HL-60 (cell line): Measurements from ENCODE around the gene OR52I2.

ENCODE experiments used
- DNase-seq, 2 experiments: peaks; one replicate each; pipeline ENCODE4 v3.0.0-alpha.2; 2010 to 2020; ENCODE audit warnings: low read depth in 1 of 2, low spot score in 1 of 2
- H3K27ac ChIP-seq: fragments of 250-450 bp; sonication (Bioruptor Pico); replicated peaks from 2 replicates; pipeline ENCODE4 v1.5.1; 2020; ENCODE audit warnings: mild to moderate bottlenecking, moderate library complexity
- H3K27me3 ChIP-seq: fragments of 250-450 bp; sonication (Bioruptor Pico); 2 replicates; pipeline ENCODE4 v1.5.1; 2021; ENCODE audit warnings: mild to moderate bottlenecking, moderate library complexity; ENCODE audit not compliant: insufficient read depth, poor library complexity, severe bottlenecking
- H3K4me3 ChIP-seq: replicated peaks from 2 replicates; pipeline ENCODE4 v1.5.1; 2011; ENCODE audit warnings: mild to moderate bottlenecking, control low read depth, low read length; ENCODE audit not compliant: insufficient read depth
- GABPA ChIP-seq: IDR thresholded peaks from 2 replicates; pipeline ENCODE4 v1.6.1; 2012; ENCODE audit warnings: low read depth
- POLR2AphosphoS5 ChIP-seq: IDR thresholded peaks from 2 replicates; pipeline ENCODE4 v1.6.1; 2012; ENCODE audit warnings: low read depth
- SPI1 ChIP-seq: IDR thresholded peaks from 2 replicates; pipeline ENCODE4 v1.6.1; 2012; ENCODE audit warnings: low read depth, mild to moderate bottlenecking, borderline replicate concordance
- TF ChIP-seq, protein P1 (sequence below): IDR thresholded peaks from one replicate; pipeline ENCODE4 v1.5.1; 2011; ENCODE audit warnings: low read length, control low read depth, inconsistent platforms; ENCODE audit not compliant: insufficient read depth
- TF ChIP-seq, protein P2 (sequence below): IDR thresholded peaks from 2 replicates; pipeline ENCODE4 v1.6.1; 2012; ENCODE audit warnings: low read depth; ENCODE audit not compliant: insufficient replicate concordance

Gene OR52I2

GRCh38 chr11:4607781-4608666 lies 26.5 kb downstream of the OR52I2 start, which contains the start of gene TRIM68:
Gene TRIM68 (minus strand): TSS chr11:4608231. CDS start chr11:4605504, 2,727 bp downstream.
- peak within 1 kb of the TSS; percentile 70 for H3K27ac ChIP-seq
- peak; percentile 43; the same call in 1 of the 2 replicates for TF ChIP-seq POLR2AphosphoS5
- no peak for TF ChIP-seq GABPA
- H3K27me3 ChIP-seq = no peaks in the 10 kb centered on the region
- H3K4me3 ChIP-seq = peak within 1 kb of the TSS; percentile 86
- peak; percentile 63 to 97 for DNase-seq

DNA sequence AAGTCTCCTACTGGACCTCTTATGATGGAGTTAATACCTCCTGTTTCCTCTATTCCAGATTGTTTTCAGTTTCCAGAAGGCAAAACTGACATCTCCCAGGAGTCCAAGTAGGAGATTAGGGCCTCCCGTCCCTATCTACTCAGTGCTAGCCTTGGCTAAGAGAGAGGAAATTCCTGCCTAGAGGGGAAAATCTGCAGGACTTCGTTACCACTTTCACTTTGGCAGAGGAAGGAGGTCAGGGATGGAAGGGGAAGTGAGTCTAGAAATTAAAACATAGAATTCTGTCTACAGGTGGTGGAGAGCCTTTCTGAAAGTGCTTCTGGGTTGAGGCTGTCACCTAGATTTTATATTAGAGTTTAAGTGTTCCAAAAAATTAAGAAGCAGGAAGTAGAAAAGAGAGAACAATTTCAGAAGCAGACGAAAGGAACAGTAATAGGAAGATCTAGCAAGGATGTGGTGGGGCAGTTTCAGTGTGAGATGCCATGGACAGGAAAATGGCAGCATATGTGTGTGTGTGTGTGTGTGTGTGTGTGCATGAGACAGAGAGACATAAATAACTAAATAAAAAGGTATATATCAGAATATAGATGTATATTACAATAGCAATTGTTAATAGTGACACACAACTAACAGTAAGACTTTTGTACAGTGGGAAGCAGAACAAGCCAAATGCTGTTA lies 28.9 kb downstream of the OR52I2 start:
- H3K27me3 ChIP-seq = no peaks in the 10 kb centered on the region
- H3K27ac ChIP-seq = no peak overlapping the region
- peak in 1 of 2 experiments; percentile 5 for DNase-seq
- TF ChIP-seq, protein P1, sequence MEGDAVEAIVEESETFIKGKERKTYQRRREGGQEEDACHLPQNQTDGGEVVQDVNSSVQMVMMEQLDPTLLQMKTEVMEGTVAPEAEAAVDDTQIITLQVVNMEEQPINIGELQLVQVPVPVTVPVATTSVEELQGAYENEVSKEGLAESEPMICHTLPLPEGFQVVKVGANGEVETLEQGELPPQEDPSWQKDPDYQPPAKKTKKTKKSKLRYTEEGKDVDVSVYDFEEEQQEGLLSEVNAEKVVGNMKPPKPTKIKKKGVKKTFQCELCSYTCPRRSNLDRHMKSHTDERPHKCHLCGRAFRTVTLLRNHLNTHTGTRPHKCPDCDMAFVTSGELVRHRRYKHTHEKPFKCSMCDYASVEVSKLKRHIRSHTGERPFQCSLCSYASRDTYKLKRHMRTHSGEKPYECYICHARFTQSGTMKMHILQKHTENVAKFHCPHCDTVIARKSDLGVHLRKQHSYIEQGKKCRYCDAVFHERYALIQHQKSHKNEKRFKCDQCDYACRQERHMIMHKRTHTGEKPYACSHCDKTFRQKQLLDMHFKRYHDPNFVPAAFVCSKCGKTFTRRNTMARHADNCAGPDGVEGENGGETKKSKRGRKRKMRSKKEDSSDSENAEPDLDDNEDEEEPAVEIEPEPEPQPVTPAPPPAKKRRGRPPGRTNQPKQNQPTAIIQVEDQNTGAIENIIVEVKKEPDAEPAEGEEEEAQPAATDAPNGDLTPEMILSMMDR = no peak
- TF ChIP-seq SPI1 = peak; percentile 50; the same call in 1 of the 2 replicates
- no peak for TF ChIP-seq POLR2AphosphoS5
- TF ChIP-seq, protein P2, sequence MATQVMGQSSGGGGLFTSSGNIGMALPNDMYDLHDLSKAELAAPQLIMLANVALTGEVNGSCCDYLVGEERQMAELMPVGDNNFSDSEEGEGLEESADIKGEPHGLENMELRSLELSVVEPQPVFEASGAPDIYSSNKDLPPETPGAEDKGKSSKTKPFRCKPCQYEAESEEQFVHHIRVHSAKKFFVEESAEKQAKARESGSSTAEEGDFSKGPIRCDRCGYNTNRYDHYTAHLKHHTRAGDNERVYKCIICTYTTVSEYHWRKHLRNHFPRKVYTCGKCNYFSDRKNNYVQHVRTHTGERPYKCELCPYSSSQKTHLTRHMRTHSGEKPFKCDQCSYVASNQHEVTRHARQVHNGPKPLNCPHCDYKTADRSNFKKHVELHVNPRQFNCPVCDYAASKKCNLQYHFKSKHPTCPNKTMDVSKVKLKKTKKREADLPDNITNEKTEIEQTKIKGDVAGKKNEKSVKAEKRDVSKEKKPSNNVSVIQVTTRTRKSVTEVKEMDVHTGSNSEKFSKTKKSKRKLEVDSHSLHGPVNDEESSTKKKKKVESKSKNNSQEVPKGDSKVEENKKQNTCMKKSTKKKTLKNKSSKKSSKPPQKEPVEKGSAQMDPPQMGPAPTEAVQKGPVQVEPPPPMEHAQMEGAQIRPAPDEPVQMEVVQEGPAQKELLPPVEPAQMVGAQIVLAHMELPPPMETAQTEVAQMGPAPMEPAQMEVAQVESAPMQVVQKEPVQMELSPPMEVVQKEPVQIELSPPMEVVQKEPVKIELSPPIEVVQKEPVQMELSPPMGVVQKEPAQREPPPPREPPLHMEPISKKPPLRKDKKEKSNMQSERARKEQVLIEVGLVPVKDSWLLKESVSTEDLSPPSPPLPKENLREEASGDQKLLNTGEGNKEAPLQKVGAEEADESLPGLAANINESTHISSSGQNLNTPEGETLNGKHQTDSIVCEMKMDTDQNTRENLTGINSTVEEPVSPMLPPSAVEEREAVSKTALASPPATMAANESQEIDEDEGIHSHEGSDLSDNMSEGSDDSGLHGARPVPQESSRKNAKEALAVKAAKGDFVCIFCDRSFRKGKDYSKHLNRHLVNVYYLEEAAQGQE = no peak
- no peak for TF ChIP-seq GABPA
- H3K4me3 ChIP-seq = 0 out of 2 replicates have a peak overlapping the region, but pooled peaks have one; percentile 2

DNA sequence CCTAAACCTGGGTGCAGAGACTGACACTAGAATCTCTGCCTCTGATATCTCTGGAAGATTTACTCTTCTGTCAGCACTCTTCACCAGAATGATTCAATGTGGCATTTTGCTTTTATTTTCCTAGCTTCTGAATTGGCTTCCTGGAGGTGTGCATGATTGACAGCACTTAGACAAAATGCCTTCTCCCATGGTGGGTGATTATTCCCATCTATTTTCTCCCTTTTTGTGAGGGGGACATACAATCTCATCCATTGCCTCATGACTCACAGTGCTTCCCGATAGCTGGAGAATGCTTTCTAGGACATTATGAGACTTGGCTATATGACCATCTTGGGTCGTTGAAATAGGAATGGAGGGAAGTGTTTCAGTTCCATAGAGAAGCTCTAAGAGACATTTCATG lies 30.4 kb downstream of the OR52I2 start:
- Histone ChIP-seq H3K27me3 (no peaks in the 10 kb centered on the region), H3K27ac (no peak overlapping the region), H3K4me3 (no peak overlapping the region)
- no peak for DNase-seq
- TF ChIP-seq, protein P2 = no peak
- no peak for TF ChIP-seq POLR2AphosphoS5
- no peak for TF ChIP-seq GABPA
- TF ChIP-seq, protein P1 = no peak
- no peak for TF ChIP-seq SPI1

DNA sequence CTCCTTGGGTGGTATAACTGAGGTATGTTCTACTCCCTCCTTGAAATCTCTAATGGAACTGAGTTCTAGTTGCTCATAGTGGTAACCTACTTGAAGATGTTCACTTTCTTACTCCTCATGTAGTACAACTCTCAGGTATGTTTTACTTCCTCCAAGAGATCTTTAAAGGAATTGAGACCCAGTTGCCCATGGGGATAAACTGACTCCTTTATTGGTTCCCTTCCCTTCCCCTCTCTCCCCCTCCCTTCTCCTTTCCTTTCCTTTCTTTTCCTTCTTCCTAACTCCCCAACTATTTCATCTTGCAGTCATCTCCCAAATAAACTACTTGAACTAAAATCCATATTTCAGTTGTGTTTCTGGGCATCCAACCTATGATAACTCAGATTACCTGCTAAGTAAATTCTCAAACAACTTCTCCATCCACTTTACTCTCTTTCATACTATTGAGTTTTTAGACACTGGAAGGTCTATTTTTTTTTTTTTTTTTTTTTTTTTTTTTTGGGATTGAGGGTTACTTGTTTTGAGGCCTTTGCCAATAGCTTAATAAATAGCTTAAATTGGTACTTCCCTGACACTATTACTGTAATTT lies 34.4 kb downstream of the OR52I2 start:
- Histone ChIP-seq H3K27ac (no peak overlapping the region), H3K27me3 (no peaks in the 10 kb centered on the region), H3K4me3 (no peak overlapping the region)
- TF ChIP-seq SPI1 = no peak
- no peak for TF ChIP-seq POLR2AphosphoS5
- TF ChIP-seq, protein P1 = no peak
- TF ChIP-seq GABPA = no peak
- TF ChIP-seq, protein P2 = no peak
- no peak for DNase-seq
